ENCODE measurements around the gene NBEAL2.

Gene NBEAL2

GRCh38 chr3:46947546-46947901 is 31.9 kb upstream of the NBEAL2 start:
- no peak for DNase-seq (ENCODE audit: low read depth in 1 of 2, low spot score in 1 of 2)
- TF ChIP-seq JUND (IDR thresholded peaks at IDR 0.05; ENCODE audit: low read depth), result no peak
- in situ Hi-C loops (cut with HindIII; ENCODE audit: low pct_unique_long_range_greater_than_20kb, low sequenced_read_pairs), result no loop called here

- TF ChIP-seq JUND (IDR thresholded peaks at IDR 0.05; ENCODE audit: low read depth), result no peak
- DNase-seq (ENCODE audit: low read depth in 1 of 2, low spot score in 1 of 2), result peak in 1 of 2 experiments; percentile 34
- in situ Hi-C loops (cut with HindIII; ENCODE audit: low pct_unique_long_range_greater_than_20kb, low sequenced_read_pairs), result no loop called here
Observed at GRCh38 chr3:46947981-46948791, 31.3 kb upstream of the NBEAL2 start.

GRCh38 chr3:46948830-46949671 is 30.4 kb upstream of the NBEAL2 start:
- TF ChIP-seq JUND (IDR thresholded peaks at IDR 0.05; ENCODE audit: low read depth), result no peak
- in situ Hi-C loops (cut with HindIII; ENCODE audit: low pct_unique_long_range_greater_than_20kb, low sequenced_read_pairs), result no loop called here
- DNase-seq (ENCODE audit: low read depth in 1 of 2, low spot score in 1 of 2), result peak in 1 of 2 experiments; percentile 33

- no peak for DNase-seq (ENCODE audit: low read depth in 1 of 2, low spot score in 1 of 2)
- in situ Hi-C loops (cut with HindIII; ENCODE audit: low pct_unique_long_range_greater_than_20kb, low sequenced_read_pairs), result no loop called here
- TF ChIP-seq JUND (IDR thresholded peaks at IDR 0.05; ENCODE audit: low read depth), result no peak
Observed at GRCh38 chr3:46950177-46950576, 29.3 kb upstream of the NBEAL2 start.

GRCh38 chr3:46950650-46951241 is 28.7 kb upstream of the NBEAL2 start:
- no peak for DNase-seq (ENCODE audit: low read depth in 1 of 2, low spot score in 1 of 2)
- no peak for TF ChIP-seq JUND (IDR thresholded peaks at IDR 0.05; ENCODE audit: low read depth)
- in situ Hi-C loops (cut with HindIII; ENCODE audit: low pct_unique_long_range_greater_than_20kb, low sequenced_read_pairs), result no loop called here

GRCh38 chr3:46952813-46953212 is 26.7 kb upstream of the NBEAL2 start:
- in situ Hi-C loops (cut with HindIII; ENCODE audit: low pct_unique_long_range_greater_than_20kb, low sequenced_read_pairs), result no loop called here
- TF ChIP-seq JUND (IDR thresholded peaks at IDR 0.05; ENCODE audit: low read depth), result no peak
- no peak for DNase-seq (ENCODE audit: low read depth in 1 of 2, low spot score in 1 of 2)

- TF ChIP-seq JUND (IDR thresholded peaks at IDR 0.05; ENCODE audit: low read depth), result no peak
- no peak for DNase-seq (ENCODE audit: low read depth in 1 of 2, low spot score in 1 of 2)
- in situ Hi-C loops (cut with HindIII; ENCODE audit: low pct_unique_long_range_greater_than_20kb, low sequenced_read_pairs), result no loop called here
Observed at GRCh38 chr3:46953234-46954010, 26.0 kb upstream of the NBEAL2 start.

- DNase-seq (ENCODE audit: low read depth in 1 of 2, low spot score in 1 of 2), result no peak
- TF ChIP-seq JUND (IDR thresholded peaks at IDR 0.05; ENCODE audit: low read depth), result no peak
- in situ Hi-C loops (cut with HindIII; ENCODE audit: low pct_unique_long_range_greater_than_20kb, low sequenced_read_pairs), result no loop called here
Observed at GRCh38 chr3:46954178-46954577, 25.3 kb upstream of the NBEAL2 start.

GRCh38 chr3:46955157-46955556 is 24.3 kb upstream of the NBEAL2 start:
- in situ Hi-C loops (cut with HindIII; ENCODE audit: low pct_unique_long_range_greater_than_20kb, low sequenced_read_pairs), result no loop called here
- no peak for DNase-seq (ENCODE audit: low read depth in 1 of 2, low spot score in 1 of 2)
- TF ChIP-seq JUND (IDR thresholded peaks at IDR 0.05; ENCODE audit: low read depth), result no peak

- DNase-seq (ENCODE audit: low read depth in 1 of 2, low spot score in 1 of 2), result no peak
- no peak for TF ChIP-seq JUND (IDR thresholded peaks at IDR 0.05; ENCODE audit: low read depth)
- in situ Hi-C loops (cut with HindIII; ENCODE audit: low pct_unique_long_range_greater_than_20kb, low sequenced_read_pairs), result no loop called here
Observed at GRCh38 chr3:46955801-46956259, 23.6 kb upstream of the NBEAL2 start.

- no peak for DNase-seq (ENCODE audit: low read depth in 1 of 2, low spot score in 1 of 2)
- no peak for TF ChIP-seq JUND (IDR thresholded peaks at IDR 0.05; ENCODE audit: low read depth)
- in situ Hi-C loops (cut with HindIII; ENCODE audit: low pct_unique_long_range_greater_than_20kb, low sequenced_read_pairs), result no loop called here
Observed at GRCh38 chr3:46957092-46957820, 22.2 kb upstream of the NBEAL2 start.
